Lower leg skin (tissue), 4 donors: ENCODE data around the gene PNPO. TPM values are rescaled to one million over a fixed set of nuclear protein-coding genes. Genes with fewer than 3 reads are reported as not detected.
"Not testable (repeated sequence)": the region's sequence is repeated elsewhere in the genome, so short reads cannot be mapped to it uniquely, and the experiment has no call there.

Experiments used
- DNase-seq, 2 donors: peaks; one replicate each; pipeline ENCODE4 v3.0.0-alpha.2; 2019; ENCODE audit warnings: low spot score in 2 of 2
- H3K4me3 ChIP-seq: fragments of 200-600 bp; sonication (generic); 2 replicates; pipeline ENCODE4 v1.5.1; 2017; ENCODE audit warnings: mild to moderate bottlenecking, low read depth; ENCODE audit not compliant: poor library complexity, severe bottlenecking
- CTCF ChIP-seq, 3 donors: fragments of 450-650 bp; IDR thresholded peaks; one replicate each; pipeline ENCODE4 v1.5.1; 2016; ENCODE audit warnings: antibody characterized with exemption in 3 of 3, mild to moderate bottlenecking in 3 of 3, moderate library complexity in 2 of 3
- POLR2A ChIP-seq, 2 donors: fragments of 450-650 bp; IDR thresholded peaks; one replicate each; pipeline ENCODE4 v1.6.1; 2016 to 2017; ENCODE audit warnings: antibody characterized with exemption in 2 of 2, mild to moderate bottlenecking in 1 of 2, moderate library complexity in 1 of 2
- WGBS, 2 donors: methylation state at CpG; one replicate each; pipeline ENCODE4 v1.1.5; 2018; 5-methylcytosine and 5-hydroxymethylcytosine counted together
- intact Hi-C: fragments of 100-400 bp; cut with DNase I; formaldehyde crosslinking; loops from one replicate; pipeline ENCODE4 v1.15.0; 2023; ENCODE audit warnings: low total_unique reads
- total RNA-seq, 4 donors: library from RNA; depleted of rRNA; stranded (reverse); fragments of >200 nt; gene quantifications; one replicate each; pipeline ENCODE4 v1.1.0, GENCODE V29; 2016

Gene PNPO
- total RNA-seq, 4 donors from 2014 or later: 20.2 to 36.8 (median 30.3) TPM

- TF ChIP-seq POLR2A (IDR thresholded peaks at IDR 0.05) (no peak), CTCF (IDR thresholded peaks at IDR 0.05) (no peak)
- no peak overlapping the region for H3K4me3 ChIP-seq
- no peak for DNase-seq
- 66% methylated on average over 12 of the region's 12 CpGs for WGBS, 2 donors
- intact Hi-C loops: no loop called here
These were observed 25.5 kb upstream of the PNPO start for GRCh38 chr17:47915776-47916398.

- TF ChIP-seq CTCF (IDR thresholded peaks at IDR 0.05) (no peak), POLR2A (IDR thresholded peaks at IDR 0.05) (no peak)
- no peak for DNase-seq
- no peak overlapping the region for H3K4me3 ChIP-seq
- 84 to 85% methylated on average over 19 of the region's 19 CpGs for WGBS, 2 donors
- intact Hi-C loops: no loop called here
These were observed 24.7 kb upstream of the PNPO start for GRCh38 chr17:47916489-47917208.

GRCh38 chr17:47917581-47917980 lies 23.8 kb upstream of the PNPO start:
- no peak overlapping the region for H3K4me3 ChIP-seq
- 81 to 85% methylated on average over 2 of the region's 2 CpGs for WGBS, 2 donors
- DNase-seq: no peak
- intact Hi-C loops: no loop called here
- TF ChIP-seq POLR2A (IDR thresholded peaks at IDR 0.05) (no peak), CTCF (IDR thresholded peaks at IDR 0.05) (no peak)

GRCh38 chr17:47918006-47918405 lies 23.4 kb upstream of the PNPO start:
- no peak for DNase-seq
- intact Hi-C loops: no loop called here
- H3K4me3 ChIP-seq: no peak overlapping the region
- no peak for TF ChIP-seq CTCF (IDR thresholded peaks at IDR 0.05)
- TF ChIP-seq POLR2A (IDR thresholded peaks at IDR 0.05): no peak
- WGBS, 2 donors: 37 to 43% methylated on average over 2 of the region's 2 CpGs

- no peak overlapping the region for H3K4me3 ChIP-seq
- WGBS, 2 donors: 93 to 97% methylated on average over 2 of the region's 2 CpGs
- TF ChIP-seq POLR2A (IDR thresholded peaks at IDR 0.05): no peak
- no peak for TF ChIP-seq CTCF (IDR thresholded peaks at IDR 0.05)
- no peak for DNase-seq
- intact Hi-C loops: no loop called here
These were observed 22.4 kb upstream of the PNPO start for GRCh38 chr17:47918991-47919390.

- H3K4me3 ChIP-seq, DNase-seq, intact Hi-C loops: not testable (repeated sequence)
- 93 to 97% methylated on average over 14 of the region's 14 CpGs for WGBS, 2 donors
These were observed 21.5 kb upstream of the PNPO start for GRCh38 chr17:47919889-47920288.
